Gastrocnemius medialis (tissue), 4 donors: ENCODE data around the gene URM1. TPM values are rescaled to one million over a fixed set of nuclear protein-coding genes. Genes with fewer than 3 reads are reported as not detected.

Experiments used
- ATAC-seq, 2 donors: fragments of 150-250 bp; one replicate each; pipeline ENCODE4 v1.9.1; 2016
- DNase-seq, 2 donors: peaks; one replicate each; pipeline ENCODE4 v3.0.0-alpha.2; 2019
- H3K27ac ChIP-seq, 4 donors: fragments of 200-600 bp; sonication (generic); 1 replicate in 1 of 4; 2 replicates in 3 of 4; pipeline ENCODE4 v1.5.1; 2016 to 2018; ENCODE audit warnings: mild to moderate bottlenecking in 2 of 4, moderate library complexity in 1 of 4
- H3K27me3 ChIP-seq, 3 donors: fragments of 200-600 bp; sonication (generic) in 2 of 3; 1 replicate in 1 of 3; 2 replicates in 2 of 3; pipeline versions ENCODE4 v1.5.1 to v1.6.0; 2016 to 2019; ENCODE audit warnings: mild to moderate bottlenecking in 1 of 3, moderate library complexity in 1 of 3
- H3K36me3 ChIP-seq, 2 donors: fragments of 200-600 bp; sonication (generic) in 1 of 2; one replicate each; pipeline ENCODE4 v1.5.1; 2017 to 2018
- H3K4me1 ChIP-seq, 2 donors: fragments of 200-600 bp; sonication (generic) in 1 of 2; one replicate each; pipeline ENCODE4 v1.5.1; 2016 to 2017; ENCODE audit warnings: mild to moderate bottlenecking in 2 of 2
- H3K4me3 ChIP-seq, 4 donors: fragments of 200-600 bp; sonication (generic) in 3 of 4; 1 replicate in 1 of 4; 2 replicates in 3 of 4; pipeline ENCODE4 v1.5.1; 2016 to 2019; ENCODE audit warnings: mild to moderate bottlenecking in 2 of 4
- H3K9me3 ChIP-seq, 3 donors: fragments of 200-600 bp; sonication (generic) in 2 of 3; 1 replicate in 1 of 3; 2 replicates in 2 of 3; pipeline ENCODE4 v1.5.1; 2016 to 2019
- POLR2A ChIP-seq, 2 donors: fragments of 450-650 bp; IDR thresholded peaks; one replicate each; pipeline ENCODE4 v1.6.1; 2017; ENCODE audit warnings: antibody characterized with exemption in 2 of 2, mild to moderate bottlenecking in 2 of 2, moderate library complexity in 2 of 2
- in situ Hi-C, 4 donors: fragments of 200-750 bp; cut with MboI; loops; one replicate each; pipeline versions ENCODE4 v1.15.0 to v1.8.0; 2017; ENCODE audit warnings: low sequenced_read_pairs in 4 of 4
- intact Hi-C: fragments of 100-400 bp; cut with DNase I; formaldehyde crosslinking; loops from one replicate; pipeline ENCODE4 v1.15.1; 2023; ENCODE audit warnings: low total_unique reads
- total RNA-seq, 4 donors: library from RNA; depleted of rRNA; stranded (reverse); fragments of >200 nt; gene quantifications; one replicate each; pipeline versions ENCODE4 v1.1.0 to v1.2.3, GENCODE V29; 2016
- TF ChIP-seq, protein P1 (sequence below), 5 experiments: fragments of 450-650 bp in 3 of 5; fragments of 200-600 bp in 2 of 5; sonication (generic) in 2 of 5; IDR thresholded peaks in 4 of 5; conservative IDR thresholded peaks in 1 of 5; 1 replicate in 4 of 5; 2 replicates in 1 of 5; pipeline ENCODE4 v1.5.1; 2016 to 2019; ENCODE audit warnings: antibody characterized with exemption in 5 of 5, mild to moderate bottlenecking in 3 of 5, moderate library complexity in 3 of 5

Gene URM1
- total RNA-seq, 4 donors from 2014 or later = 24.1 to 34.1 (median 32.9) TPM

DNA sequence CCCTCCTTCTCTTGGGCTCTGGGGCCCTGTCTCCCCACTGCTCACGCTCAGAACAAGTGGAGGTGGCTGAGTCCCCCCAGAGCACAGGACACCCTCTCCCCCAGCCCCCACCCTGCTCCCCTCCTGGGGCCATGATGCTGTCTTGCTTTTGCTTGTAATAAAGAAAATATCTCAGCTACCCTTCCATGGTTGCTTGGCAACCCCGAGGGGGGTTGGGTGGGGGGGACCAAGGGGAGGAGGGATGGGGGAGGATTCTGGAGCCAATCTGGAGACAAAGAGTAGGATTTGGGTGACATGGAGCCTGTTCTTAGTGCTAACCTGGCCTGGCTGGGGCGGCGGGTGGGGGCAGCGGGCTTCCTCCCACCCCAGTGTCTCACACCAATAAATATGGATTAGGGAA, 33.4 kb downstream of the URM1 start:
- no peak overlapping the region for H3K27ac ChIP-seq
- H3K4me3 ChIP-seq = no peak overlapping the region
- in situ Hi-C loops (no loop called here), intact Hi-C loops (no loop called here)
- DNase-seq = no peak
- no peak for TF ChIP-seq POLR2A (IDR thresholded peaks at IDR 0.05)
- TF ChIP-seq, protein P1, sequence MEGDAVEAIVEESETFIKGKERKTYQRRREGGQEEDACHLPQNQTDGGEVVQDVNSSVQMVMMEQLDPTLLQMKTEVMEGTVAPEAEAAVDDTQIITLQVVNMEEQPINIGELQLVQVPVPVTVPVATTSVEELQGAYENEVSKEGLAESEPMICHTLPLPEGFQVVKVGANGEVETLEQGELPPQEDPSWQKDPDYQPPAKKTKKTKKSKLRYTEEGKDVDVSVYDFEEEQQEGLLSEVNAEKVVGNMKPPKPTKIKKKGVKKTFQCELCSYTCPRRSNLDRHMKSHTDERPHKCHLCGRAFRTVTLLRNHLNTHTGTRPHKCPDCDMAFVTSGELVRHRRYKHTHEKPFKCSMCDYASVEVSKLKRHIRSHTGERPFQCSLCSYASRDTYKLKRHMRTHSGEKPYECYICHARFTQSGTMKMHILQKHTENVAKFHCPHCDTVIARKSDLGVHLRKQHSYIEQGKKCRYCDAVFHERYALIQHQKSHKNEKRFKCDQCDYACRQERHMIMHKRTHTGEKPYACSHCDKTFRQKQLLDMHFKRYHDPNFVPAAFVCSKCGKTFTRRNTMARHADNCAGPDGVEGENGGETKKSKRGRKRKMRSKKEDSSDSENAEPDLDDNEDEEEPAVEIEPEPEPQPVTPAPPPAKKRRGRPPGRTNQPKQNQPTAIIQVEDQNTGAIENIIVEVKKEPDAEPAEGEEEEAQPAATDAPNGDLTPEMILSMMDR (IDR thresholded peaks at IDR 0.05 in 4 of 5, conservative IDR thresholded peaks at IDR 0.05 in 1 of 5) = no peak
- no peaks in the 10 kb centered on the region for H3K9me3 ChIP-seq
- no peaks in the 10 kb centered on the region for H3K36me3 ChIP-seq
- no peaks in the 10 kb centered on the region for H3K4me1 ChIP-seq
- ATAC-seq = no peak
- H3K27me3 ChIP-seq = peaks cover 0 to 11% (median 7%) of the 10 kb centered on the region in 3 donors

DNA sequence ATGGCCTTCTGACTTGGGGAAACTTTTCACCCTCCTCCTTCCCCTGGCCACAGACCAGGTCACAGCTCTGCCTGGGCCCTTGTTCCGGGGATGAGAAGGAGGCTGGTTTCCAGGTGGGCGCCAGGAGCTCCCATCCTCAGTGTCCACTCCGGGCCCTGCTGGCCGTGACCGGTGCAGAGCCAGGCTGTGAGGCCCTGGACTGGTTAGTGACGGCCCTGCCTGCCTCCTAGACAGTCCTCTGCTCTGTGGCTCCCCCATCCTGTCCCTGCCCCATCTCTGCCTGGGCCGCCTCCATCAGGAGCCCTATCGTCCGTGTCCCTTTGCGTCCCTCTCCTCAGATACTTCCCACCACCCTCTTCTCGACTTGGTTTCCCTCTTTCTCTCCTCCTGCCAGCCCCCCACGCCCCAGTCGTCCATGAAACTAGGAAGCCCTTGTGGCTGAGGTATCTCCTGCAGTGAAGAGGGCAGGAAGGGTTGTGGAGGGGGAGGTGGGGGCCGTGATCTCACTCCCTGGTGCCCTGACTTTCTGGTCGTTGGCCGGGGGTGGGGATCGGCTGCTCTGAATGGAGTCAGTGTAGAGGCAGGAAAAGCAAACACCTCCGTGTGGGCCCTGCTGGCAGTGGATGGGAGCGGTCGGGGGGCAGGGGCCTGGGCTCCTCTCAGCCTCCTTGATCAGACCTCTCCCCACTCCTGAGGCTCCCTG, 34.1 kb downstream of the URM1 start:
- no peak for ATAC-seq
- Histone ChIP-seq H3K36me3 (no peaks in the 10 kb centered on the region), H3K4me1 (no peaks in the 10 kb centered on the region), H3K9me3 (no peaks in the 10 kb centered on the region), H3K27ac (no peak overlapping the region), H3K27me3 (peaks cover 0 to 8% (median 7%) of the 10 kb centered on the region in 3 donors), H3K4me3 (no peak overlapping the region)
- TF ChIP-seq POLR2A (IDR thresholded peaks at IDR 0.05) = no peak
- TF ChIP-seq, protein P1 (IDR thresholded peaks at IDR 0.05 in 4 of 5, conservative IDR thresholded peaks at IDR 0.05 in 1 of 5) = no peak
- DNase-seq = no peak
- intact Hi-C loops = no loop called here
- in situ Hi-C loops = no loop called here

DNA sequence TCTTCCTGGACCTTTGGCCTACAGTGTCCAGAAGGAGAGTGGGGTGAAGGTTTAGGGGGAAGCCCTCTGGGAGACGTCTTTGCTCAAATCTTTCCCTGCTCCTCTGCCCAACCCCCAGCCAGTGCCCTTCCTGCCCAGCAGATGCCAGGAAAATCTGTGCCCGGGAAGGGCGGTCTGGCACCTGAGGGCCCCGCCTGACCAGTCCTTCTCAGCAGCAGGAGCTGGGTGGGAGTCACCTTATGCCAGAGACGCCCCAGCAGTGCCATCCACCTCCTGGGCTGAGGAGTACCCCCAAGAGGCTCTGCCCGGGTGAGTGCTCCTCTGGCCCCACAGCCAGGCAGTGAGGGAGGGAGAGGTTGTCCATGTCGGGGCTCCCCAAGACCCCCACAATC, 34.6 kb downstream of the URM1 start:
- TF ChIP-seq, protein P1 (IDR thresholded peaks at IDR 0.05 in 4 of 5, conservative IDR thresholded peaks at IDR 0.05 in 1 of 5) = no peak
- TF ChIP-seq POLR2A (IDR thresholded peaks at IDR 0.05) = no peak
- in situ Hi-C loops = no loop called here
- Histone ChIP-seq H3K36me3 (no peaks in the 10 kb centered on the region), H3K27me3 (peaks cover 0 to 8% (median 7%) of the 10 kb centered on the region in 3 donors), H3K9me3 (no peaks in the 10 kb centered on the region), H3K27ac (no peak overlapping the region), H3K4me3 (no peak overlapping the region), H3K4me1 (no peaks in the 10 kb centered on the region)
- ATAC-seq (no peak), DNase-seq (no peak)
- intact Hi-C loops = no loop called here

- Histone ChIP-seq H3K4me3 (no peak overlapping the region), H3K27ac (no peak overlapping the region), H3K27me3 (peaks cover 0 to 8% (median 7%) of the 10 kb centered on the region in 3 donors), H3K4me1 (no peaks in the 10 kb centered on the region), H3K9me3 (no peaks in the 10 kb centered on the region), H3K36me3 (no peaks in the 10 kb centered on the region)
- no peak for ATAC-seq
- no peak for DNase-seq
- TF ChIP-seq, protein P1 (IDR thresholded peaks at IDR 0.05 in 4 of 5, conservative IDR thresholded peaks at IDR 0.05 in 1 of 5) = no peak
- no peak for TF ChIP-seq POLR2A (IDR thresholded peaks at IDR 0.05)
- intact Hi-C loops = no loop called here
- in situ Hi-C loops = no loop called here
These were observed 35.7 kb downstream of the URM1 start for GRCh38 chr9:128406848-128407391.
